Adrenal gland (tissue), 5 donors: ENCODE measurements around the gene RAB40C.

Experiments used
- POLR2A ChIP-seq, 2 donors: fragments of 450-650 bp; IDR thresholded peaks; one replicate each; pipeline ENCODE4 v1.6.1; 2017; ENCODE audit warnings: antibody characterized with exemption in 2 of 2, mild to moderate bottlenecking in 2 of 2, moderate library complexity in 1 of 2
- TF ChIP-seq, protein P1 (sequence below), 6 experiments: fragments of 450-650 bp in 4 of 6; fragments of 200-600 bp in 2 of 6; sonication (generic) in 1 of 6; IDR thresholded peaks; 1 replicate in 5 of 6; 2 replicates in 1 of 6; pipeline versions ENCODE4 v1.5.1 to v1.8.0; 2016 to 2021; ENCODE audit warnings: antibody characterized with exemption in 6 of 6, mild to moderate bottlenecking in 2 of 6, moderate library complexity in 1 of 6
- donor health status: DM: no; HTN: no; CAD: no.

GRCh38 chr16:659618-660017 is 69.8 kb downstream of the RAB40C start:
- no peak for TF ChIP-seq POLR2A (IDR thresholded peaks at IDR 0.05)
- TF ChIP-seq, protein P1, sequence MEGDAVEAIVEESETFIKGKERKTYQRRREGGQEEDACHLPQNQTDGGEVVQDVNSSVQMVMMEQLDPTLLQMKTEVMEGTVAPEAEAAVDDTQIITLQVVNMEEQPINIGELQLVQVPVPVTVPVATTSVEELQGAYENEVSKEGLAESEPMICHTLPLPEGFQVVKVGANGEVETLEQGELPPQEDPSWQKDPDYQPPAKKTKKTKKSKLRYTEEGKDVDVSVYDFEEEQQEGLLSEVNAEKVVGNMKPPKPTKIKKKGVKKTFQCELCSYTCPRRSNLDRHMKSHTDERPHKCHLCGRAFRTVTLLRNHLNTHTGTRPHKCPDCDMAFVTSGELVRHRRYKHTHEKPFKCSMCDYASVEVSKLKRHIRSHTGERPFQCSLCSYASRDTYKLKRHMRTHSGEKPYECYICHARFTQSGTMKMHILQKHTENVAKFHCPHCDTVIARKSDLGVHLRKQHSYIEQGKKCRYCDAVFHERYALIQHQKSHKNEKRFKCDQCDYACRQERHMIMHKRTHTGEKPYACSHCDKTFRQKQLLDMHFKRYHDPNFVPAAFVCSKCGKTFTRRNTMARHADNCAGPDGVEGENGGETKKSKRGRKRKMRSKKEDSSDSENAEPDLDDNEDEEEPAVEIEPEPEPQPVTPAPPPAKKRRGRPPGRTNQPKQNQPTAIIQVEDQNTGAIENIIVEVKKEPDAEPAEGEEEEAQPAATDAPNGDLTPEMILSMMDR (IDR thresholded peaks at IDR 0.05) = no peak
